Measurements from ENCODE around the gene ANKRD11. TPM values are rescaled to one million over a fixed set of nuclear protein-coding genes. Genes with fewer than 3 reads are reported as not detected.
A peak's percentile ranks its signal among the peaks of the same experiment; 100 is the strongest.

Gene ANKRD11
- total and polyA plus RNA-seq, 2 donors (not counting 3 experiments of a cell fraction or from before 2014, with no cell fraction given), result 55.8 to 191 TPM

- peaks cover 38% of the 10 kb centered on the region for H3K79me2 ChIP-seq (ENCODE audit: control insufficient read depth, insufficient read depth, low read length)
- POLR2A ChIA-PET, result no interaction called here
- peak overlapping the region; percentile 61 for H3K4me2 ChIP-seq (ENCODE audit: insufficient read depth, low read length)
- no peak overlapping the region for H2AFZ ChIP-seq (ENCODE audit: low read depth, low read length)
- H3K9me1 ChIP-seq (replicated peaks; ENCODE audit: control insufficient read depth, extremely low read depth, insufficient read depth, low read length), result no peaks in the 10 kb centered on the region
- peak overlapping the region; percentile 89 for H3K27ac ChIP-seq (ENCODE audit: insufficient read depth, low read depth, low read length)
- H3K4me1 ChIP-seq (ENCODE audit: control insufficient read depth, extremely low read depth, insufficient read depth, low read length), result peaks cover 35% of the 10 kb centered on the region
- dilution Hi-C loops (cut with MboI; ENCODE audit: extremely low pct_ligation_motif_present, low sequenced_read_pairs), result no loop called here
- peaks cover 0 to 11% of the 10 kb centered on the region in 2 experiments for H3K36me3 ChIP-seq (ENCODE audit: control insufficient read depth in 2 of 2, extremely low read depth in 1 of 2, insufficient read depth in 2 of 2, low read length in 2 of 2)
- H3K9ac ChIP-seq (replicated peaks; ENCODE audit: extremely low read depth, insufficient read depth, low read length), result peak overlapping the region; percentile 91
- H3K9me3 ChIP-seq (replicated peaks; ENCODE audit: control insufficient read depth, insufficient read depth, low read length), result no peaks in the 10 kb centered on the region
- BruUV-seq (replicated peaks), result no TSS peak
- DNase-seq (ENCODE audit: low read depth, low spot score), result no peak
- H4K20me1 ChIP-seq (replicated peaks; ENCODE audit: control insufficient read depth, extremely low read depth, insufficient read depth, low read length), result no peaks in the 10 kb centered on the region
- TF ChIP-seq GATA2 (IDR thresholded peaks at IDR 0.05; ENCODE audit: insufficient read depth, insufficient read length, low read depth, low read length) (no peak), POLR2AphosphoS5 (IDR thresholded peaks at IDR 0.05; ENCODE audit: insufficient read depth, low read depth, low read length) (peak; percentile 41), POLR2A (IDR thresholded peaks at IDR 0.05; ENCODE audit: low read depth, low read length) (peak; percentile 14)
- CTCF ChIA-PET, result interaction anchor here (1.3 to 2.1 kb wide), 3 partner anchors 17 to 181 kb away, joined by 3 to 11 read pairs (median 4); partner anchors contain the start of gene ANKRD11
- H3K27me3 ChIP-seq (ENCODE audit: control insufficient read depth in 2 of 2, insufficient read depth in 2 of 2, low read length in 2 of 2), result no peaks in the 10 kb centered on the region
- intact Hi-C loops (cut with micrococcal nuclease), result loop anchor here (5.0 kb wide), 1 partner anchor 94 kb away; no protein-coding TSS in a partner anchor
- H3K4me3 ChIP-seq (replicated peaks in 1 of 3; ENCODE audit: insufficient read depth in 1 of 3, low read depth in 1 of 3, low read length in 3 of 3), result peak overlapping the region in 2 of 3 experiments; percentile 65 to 80
- no peak for FAIRE-seq
Observed at GRCh38 chr16:89506791-89507191, 16.4 kb upstream of the ANKRD11 start.

DNA sequence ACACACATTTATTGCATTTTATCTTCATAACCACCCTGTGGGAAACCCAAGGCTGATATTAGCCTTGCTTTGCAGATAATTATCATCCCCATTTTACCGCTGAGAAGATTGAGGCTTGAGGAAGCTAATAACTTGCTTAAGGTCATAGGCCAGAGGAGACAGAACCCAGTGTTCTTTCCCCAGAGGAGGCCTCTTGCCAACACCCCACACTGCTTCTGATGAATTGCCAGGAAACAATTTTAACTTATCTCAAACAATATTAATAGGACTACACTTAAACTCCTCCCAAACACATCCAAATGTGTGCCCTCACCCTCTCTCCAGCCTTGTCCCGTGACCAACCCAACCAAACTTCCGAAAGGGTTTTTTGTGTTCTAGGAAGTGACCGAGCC, 15.7 kb upstream of the ANKRD11 start:
- intact Hi-C loops (cut with micrococcal nuclease), result loop anchor here (5.0 kb wide), 1 partner anchor 94 kb away; no protein-coding TSS in a partner anchor
- Histone ChIP-seq H3K4me3 (replicated peaks in 1 of 3; ENCODE audit: insufficient read depth in 1 of 3, low read depth in 1 of 3, low read length in 3 of 3) (peak overlapping the region in 1 of 3 experiments; percentile 0), H3K79me2 (ENCODE audit: control insufficient read depth, insufficient read depth, low read length) (peaks cover 35% of the 10 kb centered on the region), H3K9me3 (replicated peaks; ENCODE audit: control insufficient read depth, insufficient read depth, low read length) (no peaks in the 10 kb centered on the region), H3K36me3 (ENCODE audit: control insufficient read depth in 2 of 2, extremely low read depth in 1 of 2, insufficient read depth in 2 of 2, low read length in 2 of 2) (peaks cover 0 to 5% of the 10 kb centered on the region in 2 experiments), H2AFZ (ENCODE audit: low read depth, low read length) (peak overlapping the region; percentile 28), H3K9ac (replicated peaks; ENCODE audit: extremely low read depth, insufficient read depth, low read length) (peak overlapping the region; percentile 37), H4K20me1 (replicated peaks; ENCODE audit: control insufficient read depth, extremely low read depth, insufficient read depth, low read length) (no peaks in the 10 kb centered on the region), H3K27ac (ENCODE audit: insufficient read depth, low read depth, low read length) (peak overlapping the region; percentile 85), H3K4me2 (ENCODE audit: insufficient read depth, low read length) (peak overlapping the region; percentile 32), H3K4me1 (ENCODE audit: control insufficient read depth, extremely low read depth, insufficient read depth, low read length) (peaks cover 35% of the 10 kb centered on the region), H3K27me3 (ENCODE audit: control insufficient read depth in 2 of 2, insufficient read depth in 2 of 2, low read length in 2 of 2) (no peaks in the 10 kb centered on the region), H3K9me1 (replicated peaks; ENCODE audit: control insufficient read depth, extremely low read depth, insufficient read depth, low read length) (no peaks in the 10 kb centered on the region)
- BruUV-seq (replicated peaks), result no TSS peak
- DNase-seq (ENCODE audit: low read depth, low spot score), result no peak
- dilution Hi-C loops (cut with MboI; ENCODE audit: extremely low pct_ligation_motif_present, low sequenced_read_pairs), result no loop called here
- no peak for FAIRE-seq
- ChIA-PET CTCF (no interaction called here), POLR2A (no interaction called here)
- TF ChIP-seq POLR2A (IDR thresholded peaks at IDR 0.05; ENCODE audit: low read depth, low read length) (peak; percentile 42), GATA2 (IDR thresholded peaks at IDR 0.05; ENCODE audit: insufficient read depth, insufficient read length, low read depth, low read length) (no peak), POLR2AphosphoS5 (IDR thresholded peaks at IDR 0.05; ENCODE audit: insufficient read depth, low read depth, low read length) (peak; percentile 65)
